Kidney (tissue), 14 donors: ENCODE results near the gene PNLIPRP2. TPM values are rescaled to one million over a fixed set of nuclear protein-coding genes. Genes with fewer than 3 reads are reported as not detected.

ENCODE experiments used
- DNase-seq, 5 donors: peaks; one replicate each; pipeline ENCODE4 v3.0.0-alpha.2; 2013 to 2020
- FAIRE-seq: peaks from 2 replicates; lab custom pipeline; 2012; peaks lifted over from hg19 to GRCh38; lab: Jason Lieb, UNC
- H3K27ac ChIP-seq, 2 donors: one replicate each; pipeline ENCODE4 v1.7.0; 2013; ENCODE audit warnings: low read depth in 2 of 2, low read length in 2 of 2, inconsistent platforms in 1 of 2
- H3K27me3 ChIP-seq: one replicate; pipeline ENCODE4 v1.7.1; 2013; ENCODE audit warnings: low read length, inconsistent platforms; ENCODE audit not compliant: control insufficient read depth, insufficient read depth
- H3K36me3 ChIP-seq, 3 donors: one replicate each; pipeline versions ENCODE4 v1.7.0 to v1.7.1; 2013; ENCODE audit warnings: low read length in 3 of 3, control low read depth in 1 of 3, inconsistent platforms in 1 of 3; ENCODE audit not compliant: insufficient read depth in 3 of 3, control insufficient read depth in 2 of 3
- H3K4me1 ChIP-seq, 3 donors: one replicate each; pipeline versions ENCODE4 v1.7.0 to v1.7.1; 2013; ENCODE audit warnings: low read length in 3 of 3, inconsistent platforms in 1 of 3, low read depth in 1 of 3; ENCODE audit not compliant: control insufficient read depth in 2 of 3, insufficient read depth in 2 of 3
- H3K4me3 ChIP-seq, 3 donors: one replicate each; pipeline versions ENCODE4 v1.7.0 to v1.8.1; 2013; ENCODE audit warnings: low read length in 3 of 3, control low read depth in 1 of 3, inconsistent platforms in 1 of 3
- H3K9ac ChIP-seq, 3 donors: one replicate each; pipeline versions ENCODE4 v1.7.0 to v1.7.1; 2013; ENCODE audit warnings: low read length in 3 of 3, control low read depth in 1 of 3, inconsistent platforms in 1 of 3
- H3K9me3 ChIP-seq, 3 donors: one replicate each; pipeline versions ENCODE4 v1.7.0 to v1.7.1; 2013; ENCODE audit warnings: low read length in 3 of 3, control low read depth in 1 of 3, inconsistent platforms in 1 of 3; ENCODE audit not compliant: control insufficient read depth in 2 of 3, insufficient read depth in 1 of 3
- CTCF ChIP-seq: IDR thresholded peaks from 3 replicates; pipeline ENCODE4 v1.5.1; 2012; ENCODE audit warnings: mild to moderate bottlenecking, moderate library complexity, borderline replicate concordance; ENCODE audit not compliant: insufficient read depth; ENCODE audit errors: extremely low read depth
- intact Hi-C: fragments of 100-400 bp; cut with DNase I; formaldehyde crosslinking; loops from one replicate; pipeline ENCODE4 v1.11.1; 2022
- polyA plus RNA-seq: library from polyadenylated mRNA; stranded (reverse); fragments of 350-450 nt; fragmentation: Illumina TruSeq; extraction: RNeasy Lipid Tissue Mini Kit (QIAGEN cat#74804); gene quantifications from one replicate; pipeline ENCODE4 v1.2.3, GENCODE V29; 2014; ENCODE audit warnings: low read depth, low replicate concordance; ENCODE audit not compliant: insufficient read depth
- total RNA-seq: library from RNA; stranded (reverse); fragmentation: NEBNext Ultra II Directional; extraction: Animal tissue kit (Norgen Biotek cat#: 25700); gene quantifications from one replicate; pipeline ENCODE4 v1.2.1, GENCODE V29; 2021
- donor health status: control.
- donor health status: control.
- donor health status: control.
- donor health status: control.
- donor health status: control.
- donor health status: DM: yes; HTN: yes; CAD: no.
- donor health status: Normal renal cell carcinoma (clear cell type).

PNLIPRP2 gene
- total and polyA plus RNA-seq, 2 donors from 2014 or later: not detected

- FAIRE-seq (no peak), DNase-seq (no peak)
- Histone ChIP-seq H3K27ac (no peak overlapping the region), H3K4me1 (no peaks in the 10 kb centered on the region), H3K36me3 (no peaks in the 10 kb centered on the region), H3K27me3 (no peaks in the 10 kb centered on the region), H3K9me3 (peaks cover 0 to 5% (median 0%) of the 10 kb centered on the region in 3 donors), H3K9ac (no peak overlapping the region), H3K4me3 (no peak overlapping the region)
- intact Hi-C loops: no loop called here
- TF ChIP-seq CTCF: no peak
Observed at GRCh38 chr10:116588995-116589394, 31.8 kb upstream of the PNLIPRP2 start.

- H3K4me3 ChIP-seq: no peak overlapping the region
- intact Hi-C loops: no loop called here
- no peaks in the 10 kb centered on the region for H3K27me3 ChIP-seq
- H3K9me3 ChIP-seq: peaks cover 0 to 5% (median 0%) of the 10 kb centered on the region in 3 donors
- H3K27ac ChIP-seq: no peak overlapping the region
- TF ChIP-seq CTCF: no peak
- no peak overlapping the region for H3K9ac ChIP-seq
- DNase-seq (no peak), FAIRE-seq (no peak)
- H3K36me3 ChIP-seq: no peaks in the 10 kb centered on the region
- H3K4me1 ChIP-seq: no peaks in the 10 kb centered on the region
Observed at GRCh38 chr10:116589926-116590325, 30.8 kb upstream of the PNLIPRP2 start.

- Histone ChIP-seq H3K36me3 (no peaks in the 10 kb centered on the region), H3K4me1 (no peaks in the 10 kb centered on the region), H3K27ac (no peak within 1 kb of the TSS), H3K4me3 (no peak within 1 kb of the TSS), H3K9ac (no peak within 1 kb of the TSS), H3K9me3 (peaks cover 0 to 5% (median 0%) of the 10 kb centered on the region in 3 donors), H3K27me3 (no peaks in the 10 kb centered on the region)
- no peak for FAIRE-seq
- DNase-seq: no peak
- intact Hi-C loops: no loop called here
- no peak for TF ChIP-seq CTCF
Observed at GRCh38 chr10:116590590-116591444, 29.9 kb upstream of the PNLIPRP2 start, which contains the start of gene PNLIPRP1. TSS of gene PNLIPRP1 (plus strand) at chr10:116590959. CDS start at chr10:116591130, 171 bp downstream.
